ENCODE measurements around the gene XPO5. TPM values are rescaled to one million over a fixed set of nuclear protein-coding genes. Genes with fewer than 3 reads are reported as not detected.

Gene XPO5
- total RNA-seq, 1 experiment from 2014 or later = 86.4 TPM

DNA sequence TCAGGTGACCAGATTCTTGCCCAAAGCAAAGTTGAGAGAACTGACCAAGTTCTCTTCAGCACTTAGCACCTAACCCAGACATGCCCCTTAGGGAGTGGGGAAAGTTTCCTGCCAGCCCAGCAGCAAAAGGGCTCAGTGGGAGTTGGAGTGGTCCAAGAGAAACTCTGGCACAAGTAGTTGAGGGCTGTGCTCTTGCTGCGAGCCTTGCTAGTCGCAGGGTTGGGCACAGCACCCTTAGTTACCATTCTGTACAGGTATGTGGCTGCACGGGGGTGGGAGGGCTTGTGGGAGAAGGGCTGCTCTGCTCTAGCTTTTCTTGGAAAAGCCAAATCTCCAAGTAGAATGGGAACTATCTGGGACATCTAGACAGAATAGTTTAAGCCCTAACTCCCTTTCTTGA, 52.6 kb downstream of the XPO5 start:
- H3K4me1 ChIP-seq (ENCODE audit: control insufficient read depth, insufficient read depth, low read length) = peaks cover 2% of the 10 kb centered on the region; the same call in 1 of the 2 replicates
- POLR2A ChIA-PET = no interaction called here
- no peaks in the 10 kb centered on the region for H3K27me3 ChIP-seq (ENCODE audit: control insufficient read depth, insufficient read depth, low read length)
- CTCF ChIA-PET = interaction anchor here (0.6 kb wide), 1 partner anchor 33 kb away, joined by 3 read pairs; no protein-coding TSS in a partner anchor
- TF ChIP-seq SIN3A (IDR thresholded peaks at IDR 0.05; ENCODE audit: borderline replicate concordance, insufficient read depth, low read depth, low read length) (no peak), POLR2AphosphoS5 (IDR thresholded peaks at IDR 0.05; ENCODE audit: low read depth, low read length) (no peak), CTCF (IDR thresholded peaks at IDR 0.05) (no peak), REST (IDR thresholded peaks at IDR 0.05; ENCODE audit: insufficient read depth in 1 of 2, low read depth in 2 of 2, low read length in 1 of 2) (no peak), TCF7L2 (IDR thresholded peaks at IDR 0.05; ENCODE audit: low read depth, low read length) (no peak)
- peaks cover 29% of the 10 kb centered on the region for H3K36me3 ChIP-seq (ENCODE audit: control insufficient read depth, insufficient read depth, low read length)
- H3K4me3 ChIP-seq (ENCODE audit: low read depth in 2 of 2, low read length in 2 of 2) = no peak overlapping the region
- H3K9me3 ChIP-seq (ENCODE audit: control insufficient read depth, insufficient read depth, low read depth, low read length) = no peaks in the 10 kb centered on the region
- no peak overlapping the region for H3K27ac ChIP-seq (ENCODE audit: low read length)
- in situ Hi-C loops (cut with HindIII; ENCODE audit: low pct_unique_long_range_greater_than_20kb, low sequenced_read_pairs) (loop anchor here (10.0 kb wide), 1 partner anchor 72 kb away; no protein-coding TSS in a partner anchor), intact Hi-C loops (cut with micrococcal nuclease; ENCODE audit: unreplicated experiment) (no loop called here)
- DNase-seq (ENCODE audit: low read depth, low spot score) (no peak), ATAC-seq (no peak)
- BruUV-seq (replicated peaks) = no TSS peak

GRCh38 chr6:43522547-43523261, 53.1 kb downstream of the XPO5 start:
- POLR2A ChIA-PET = no interaction called here
- CTCF ChIA-PET = interaction anchor here (0.6 kb wide), 1 partner anchor 34 kb away, joined by 3 read pairs; no protein-coding TSS in a partner anchor

More at GRCh38 chr6:43522547-43523261, 53.1 kb downstream of the XPO5 start:
- BruUV-seq (replicated peaks) = no TSS peak
- intact Hi-C loops (cut with micrococcal nuclease; ENCODE audit: unreplicated experiment) (no loop called here), in situ Hi-C loops (cut with HindIII; ENCODE audit: low pct_unique_long_range_greater_than_20kb, low sequenced_read_pairs) (loop anchor here (10.0 kb wide), 1 partner anchor 72 kb away; no protein-coding TSS in a partner anchor)
- peak; percentile 20; the same call in 1 of the 2 replicates for ATAC-seq
- H3K4me3 ChIP-seq (ENCODE audit: low read depth in 2 of 2, low read length in 2 of 2) = no peak overlapping the region
- TF ChIP-seq TCF7L2 (IDR thresholded peaks at IDR 0.05; ENCODE audit: low read depth, low read length) (no peak), REST (IDR thresholded peaks at IDR 0.05; ENCODE audit: insufficient read depth in 1 of 2, low read depth in 2 of 2, low read length in 1 of 2) (no peak), POLR2AphosphoS5 (IDR thresholded peaks at IDR 0.05; ENCODE audit: low read depth, low read length) (peak; percentile 16; the same call in 1 of the 2 replicates), CTCF (IDR thresholded peaks at IDR 0.05) (no peak), SIN3A (IDR thresholded peaks at IDR 0.05; ENCODE audit: borderline replicate concordance, insufficient read depth, low read depth, low read length) (no peak)
- peaks cover 7% of the 10 kb centered on the region; the same call in 1 of the 2 replicates for H3K4me1 ChIP-seq (ENCODE audit: control insufficient read depth, insufficient read depth, low read length)
- no peak for DNase-seq (ENCODE audit: low read depth, low spot score)
- no peaks in the 10 kb centered on the region for H3K9me3 ChIP-seq (ENCODE audit: control insufficient read depth, insufficient read depth, low read depth, low read length)
- H3K27me3 ChIP-seq (ENCODE audit: control insufficient read depth, insufficient read depth, low read length) = no peaks in the 10 kb centered on the region
- peaks cover 26% of the 10 kb centered on the region for H3K36me3 ChIP-seq (ENCODE audit: control insufficient read depth, insufficient read depth, low read length)
- no peak overlapping the region for H3K27ac ChIP-seq (ENCODE audit: low read length)

Data from Panc1 (cell line).